H1 (cell line): ENCODE data around the gene BCAS3. TPM values are rescaled to one million over a fixed set of nuclear protein-coding genes. Genes with fewer than 3 reads are reported as not detected.

ENCODE experiments used
- ATF2 ChIP-seq: IDR thresholded peaks from 2 replicates; pipeline ENCODE4 v1.6.1; 2012; ENCODE audit warnings: low read length, inconsistent platforms
- EP300 ChIP-seq, 2 experiments: IDR thresholded peaks; 1 replicate in 1 of 2; 2 replicates in 1 of 2; pipeline ENCODE4 v1.6.1; 2011 to 2012; ENCODE audit warnings: low read depth in 2 of 2, low read length in 2 of 2, mild to moderate bottlenecking in 2 of 2, borderline replicate concordance in 1 of 2, inconsistent platforms in 1 of 2, moderate library complexity in 1 of 2
- GTF2F1 ChIP-seq: IDR thresholded peaks from 2 replicates; pipeline ENCODE4 v1.6.1; 2012; ENCODE audit warnings: low read depth, low read length, improper control_type of control experiment, borderline replicate concordance
- JUND ChIP-seq: IDR thresholded peaks from 2 replicates; pipeline ENCODE4 v1.6.1; 2011; ENCODE audit warnings: mild to moderate bottlenecking, improper control_type of control experiment, low read length
- polyA plus RNA-seq, 7 experiments: library from polyadenylated mRNA; depleted of rRNA in 3 of 7; stranded (reverse) in 5 of 7; unstranded in 2 of 7; fragments of >200 nt in 5 of 7; fragments of 200-250 nt in 2 of 7; gene quantifications; 1 replicate in 5 of 7; 2 replicates in 1 of 7; 4 replicates in 1 of 7; pipeline versions ENCODE4 v1.2.1 to v1.2.3, GENCODE V29; 2011 to 2013; ENCODE audit warnings: missing spikeins in 2 of 7, mixed read lengths in 2 of 7
- total RNA-seq: library from RNA; stranded (reverse); fragmentation: NEBNext Ultra II Directional; extraction: Animal tissue kit (Norgen Biotek cat#: 25700); gene quantifications from 2 replicates; pipeline ENCODE4 v1.2.1, GENCODE V29; 2021

BCAS3 gene
- total and polyA plus RNA-seq, 2 of the 8 experiments (the other 6 are each of a cell fraction or from before 2014, with no cell fraction given), result 9.9 to 13.3 TPM

- no peak for TF ChIP-seq ATF2
- TF ChIP-seq JUND, result no peak
- TF ChIP-seq EP300 (IDR thresholded peaks at IDR 0.05; ENCODE audit: borderline replicate concordance in 1 of 2, low read depth in 2 of 2, low read length in 2 of 2), result no peak
- no peak for TF ChIP-seq GTF2F1
Measured at GRCh38 chr17:60916043-60916442, 238.4 kb downstream of the BCAS3 start (continued).
